HepG2 (cell line): ENCODE results near the gene GGTLC1. TPM values are rescaled to one million over a fixed set of nuclear protein-coding genes. Genes with fewer than 3 reads are reported as not detected.
A peak's percentile ranks its signal among the peaks of the same experiment; 100 is the strongest.

Experiments
- ELF3 ChIP-seq: IDR thresholded peaks from 2 replicates; pipeline ENCODE4 v1.6.1; 2016; ENCODE audit warnings: missing genetic modification reagents, missing compliant biosample characterization
- SAP130 ChIP-seq: IDR thresholded peaks from 2 replicates; pipeline ENCODE4 v1.6.1; 2016; ENCODE audit warnings: low read depth
- SATB2 ChIP-seq: sonication (generic); formaldehyde crosslinking; IDR thresholded peaks from 2 replicates; pipeline ENCODE4 v1.5.0; 2020; ENCODE audit warnings: missing genetic modification reagents
- SP1 ChIP-seq, 2 experiments: fragments of 450-650 bp in 1 of 2; sonication (generic) in 1 of 2; formaldehyde crosslinking in 1 of 2; IDR thresholded peaks; 2 replicates each; pipeline versions ENCODE4 v1.4.0 to v1.6.1; 2016 to 2020; ENCODE audit warnings: missing genetic modification reagents in 1 of 2
- SP140L ChIP-seq: sonication (generic); formaldehyde crosslinking; IDR thresholded peaks from 2 replicates; pipeline ENCODE4 v1.4.0; 2020; ENCODE audit warnings: missing genetic modification reagents, borderline replicate concordance
- TCF7 ChIP-seq: sonication (generic); IDR thresholded peaks from 2 replicates; pipeline ENCODE4 v1.6.1; 2016; ENCODE audit warnings: antibody characterized with exemption, low read depth
- THAP11 ChIP-seq: IDR thresholded peaks from 2 replicates; pipeline ENCODE4 v1.6.1; 2016; ENCODE audit warnings: missing biosample characterization, missing genetic modification reagents
- ZC3H4 ChIP-seq: sonication (generic); formaldehyde crosslinking; IDR thresholded peaks from 2 replicates; pipeline ENCODE4 v1.4.0; 2020; ENCODE audit warnings: missing genetic modification reagents, borderline replicate concordance
- ZFP36L1 ChIP-seq: sonication (generic); formaldehyde crosslinking; IDR thresholded peaks from 2 replicates; pipeline ENCODE4 v1.8.0; 2022; ENCODE audit warnings: mild to moderate bottlenecking, missing genetic modification reagents, moderate library complexity
- ZMYM4 ChIP-seq: sonication (generic); formaldehyde crosslinking; IDR thresholded peaks from 2 replicates; pipeline ENCODE4 v1.8.1; 2023; ENCODE audit warnings: mild to moderate bottlenecking, missing genetic modification reagents
- ZNF225 ChIP-seq: sonication (generic); formaldehyde crosslinking; IDR thresholded peaks from 2 replicates; pipeline ENCODE4 v1.4.0; 2020; ENCODE audit warnings: mild to moderate bottlenecking, missing genetic modification reagents
- ZNF33B ChIP-seq: sonication (generic); formaldehyde crosslinking; IDR thresholded peaks from 2 replicates; pipeline ENCODE4 v1.5.1; 2020; ENCODE audit warnings: mild to moderate bottlenecking, missing genetic modification reagents
- ZNF572 ChIP-seq: sonication (generic); formaldehyde crosslinking; IDR thresholded peaks from 2 replicates; pipeline ENCODE4 v1.5.1; 2020; ENCODE audit warnings: mild to moderate bottlenecking, missing genetic modification reagents
- ZNF615 ChIP-seq: sonication (generic); formaldehyde crosslinking; IDR thresholded peaks from 2 replicates; pipeline ENCODE4 v1.5.0; 2020; ENCODE audit warnings: mild to moderate bottlenecking, missing genetic modification reagents, borderline replicate concordance
- polyA plus RNA-seq, 8 experiments: library from polyadenylated mRNA; depleted of rRNA in 3 of 8; stranded (reverse) in 7 of 8; unstranded in 1 of 8; fragments of >200 nt; fragmentation: Illumina TruSeq in 4 of 8; extraction: Trizol in 4 of 8; gene quantifications; 2 replicates each; pipeline versions ENCODE4 v1.2.1 to v1.2.3, GENCODE V29; 2011 to 2016; ENCODE audit warnings: low read depth in 4 of 8, missing spikeins in 1 of 8, mixed read lengths in 1 of 8; ENCODE audit not compliant: insufficient read depth in 1 of 8
- total RNA-seq, 5 experiments: library from RNA; depleted of rRNA; stranded (reverse); fragments of >200 nt; fragmentation: Illumina TruSeq; extraction: Trizol; gene quantifications; 2 replicates each; pipeline ENCODE4 v1.2.3, GENCODE V29; 2016; ENCODE audit warnings: low read depth in 1 of 5
- TF ChIP-seq, protein P1 (sequence below): sonication (generic); formaldehyde crosslinking; IDR thresholded peaks from 2 replicates; pipeline ENCODE4 v1.5.0; 2020; ENCODE audit warnings: mild to moderate bottlenecking, missing genetic modification reagents
- TF ChIP-seq, protein P2 (sequence below): sonication (generic); formaldehyde crosslinking; conservative IDR thresholded peaks from 2 replicates; pipeline ENCODE4 v1.8.0; 2022; ENCODE audit warnings: low read depth, missing genetic modification reagents
- TF ChIP-seq, protein P3 (sequence below), 2 experiments: fragments of 450-650 bp in 1 of 2; sonication (generic) in 1 of 2; formaldehyde crosslinking; IDR thresholded peaks; 2 replicates each; pipeline versions ENCODE4 v1.5.0 to v1.8.0; 2020 to 2022; ENCODE audit warnings: mild to moderate bottlenecking in 1 of 2, missing genetic modification reagents in 1 of 2
- TF ChIP-seq, protein P4 (sequence below): sonication (generic); formaldehyde crosslinking; IDR thresholded peaks from 2 replicates; pipeline ENCODE4 v1.4.0; 2020; ENCODE audit warnings: missing genetic modification reagents; ENCODE audit errors: not compliant biosample characterization

The GGTLC1 gene
- total and polyA plus RNA-seq, 2 of the 13 experiments (the other 11 are each of a cell fraction or from before 2014, with no cell fraction given) = not detected

DNA sequence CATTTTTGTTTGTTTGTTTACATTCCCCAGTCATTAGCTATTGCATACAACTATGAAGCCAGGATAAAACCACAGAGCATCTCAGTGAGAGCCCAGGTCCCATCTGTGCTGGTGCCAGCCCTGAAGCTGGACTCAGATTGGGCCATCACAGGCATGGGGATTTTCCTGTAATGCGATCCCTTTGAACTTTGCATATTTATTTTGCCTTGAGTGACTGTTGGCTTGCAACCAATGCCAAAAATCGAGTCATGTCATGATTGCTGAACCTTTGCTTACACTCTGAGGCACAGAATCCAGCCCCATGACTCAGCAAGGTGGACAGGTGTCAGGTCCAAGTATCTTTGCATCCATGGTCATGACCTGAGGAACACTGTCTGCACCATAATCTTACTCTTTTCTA is 46.2 kb upstream of the GGTLC1 start (continued):
- TF ChIP-seq ZNF615 (CRISPR knock-in tag) (no peak), ZNF225 (CRISPR knock-in tag) (no peak), ELF3 (CRISPR knock-in tag) (no peak), THAP11 (CRISPR knock-in tag) (no peak), ZNF33B (CRISPR knock-in tag) (no peak), ZFP36L1 (no peak), TCF7 (peak; percentile 31; the same call in 1 of the 2 replicates), SP140L (CRISPR knock-in tag) (no peak), SATB2 (no peak), ZMYM4 (CRISPR knock-in tag) (peak; percentile 40; the same call in 1 of the 2 replicates), ZNF572 (CRISPR knock-in tag) (no peak), ZC3H4 (CRISPR knock-in tag) (no peak), SP1 (IDR thresholded peaks at IDR 0.05) (no peak), SP1 (CRISPR knock-in tag; IDR thresholded peaks at IDR 0.05) (no peak), SAP130 (CRISPR knock-in tag) (peak; percentile 35)
- TF ChIP-seq, protein P1, sequence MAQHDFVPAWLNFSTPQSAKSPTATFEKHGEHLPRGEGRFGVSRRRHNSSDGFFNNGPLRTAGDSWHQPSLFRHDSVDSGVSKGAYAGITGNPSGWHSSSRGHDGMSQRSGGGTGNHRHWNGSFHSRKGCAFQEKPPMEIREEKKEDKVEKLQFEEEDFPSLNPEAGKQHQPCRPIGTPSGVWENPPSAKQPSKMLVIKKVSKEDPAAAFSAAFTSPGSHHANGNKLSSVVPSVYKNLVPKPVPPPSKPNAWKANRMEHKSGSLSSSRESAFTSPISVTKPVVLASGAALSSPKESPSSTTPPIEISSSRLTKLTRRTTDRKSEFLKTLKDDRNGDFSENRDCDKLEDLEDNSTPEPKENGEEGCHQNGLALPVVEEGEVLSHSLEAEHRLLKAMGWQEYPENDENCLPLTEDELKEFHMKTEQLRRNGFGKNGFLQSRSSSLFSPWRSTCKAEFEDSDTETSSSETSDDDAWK (CRISPR knock-in tag) = no peak
- TF ChIP-seq, protein P2, sequence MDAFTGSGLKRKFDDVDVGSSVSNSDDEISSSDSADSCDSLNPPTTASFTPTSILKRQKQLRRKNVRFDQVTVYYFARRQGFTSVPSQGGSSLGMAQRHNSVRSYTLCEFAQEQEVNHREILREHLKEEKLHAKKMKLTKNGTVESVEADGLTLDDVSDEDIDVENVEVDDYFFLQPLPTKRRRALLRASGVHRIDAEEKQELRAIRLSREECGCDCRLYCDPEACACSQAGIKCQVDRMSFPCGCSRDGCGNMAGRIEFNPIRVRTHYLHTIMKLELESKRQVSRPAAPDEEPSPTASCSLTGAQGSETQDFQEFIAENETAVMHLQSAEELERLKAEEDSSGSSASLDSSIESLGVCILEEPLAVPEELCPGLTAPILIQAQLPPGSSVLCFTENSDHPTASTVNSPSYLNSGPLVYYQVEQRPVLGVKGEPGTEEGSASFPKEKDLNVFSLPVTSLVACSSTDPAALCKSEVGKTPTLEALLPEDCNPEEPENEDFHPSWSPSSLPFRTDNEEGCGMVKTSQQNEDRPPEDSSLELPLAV (CRISPR knock-in tag) = no peak
- TF ChIP-seq, protein P3, sequence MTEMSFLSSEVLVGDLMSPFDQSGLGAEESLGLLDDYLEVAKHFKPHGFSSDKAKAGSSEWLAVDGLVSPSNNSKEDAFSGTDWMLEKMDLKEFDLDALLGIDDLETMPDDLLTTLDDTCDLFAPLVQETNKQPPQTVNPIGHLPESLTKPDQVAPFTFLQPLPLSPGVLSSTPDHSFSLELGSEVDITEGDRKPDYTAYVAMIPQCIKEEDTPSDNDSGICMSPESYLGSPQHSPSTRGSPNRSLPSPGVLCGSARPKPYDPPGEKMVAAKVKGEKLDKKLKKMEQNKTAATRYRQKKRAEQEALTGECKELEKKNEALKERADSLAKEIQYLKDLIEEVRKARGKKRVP (CRISPR knock-in tag; IDR thresholded peaks at IDR 0.05) = no peak
- TF ChIP-seq, protein P4, sequence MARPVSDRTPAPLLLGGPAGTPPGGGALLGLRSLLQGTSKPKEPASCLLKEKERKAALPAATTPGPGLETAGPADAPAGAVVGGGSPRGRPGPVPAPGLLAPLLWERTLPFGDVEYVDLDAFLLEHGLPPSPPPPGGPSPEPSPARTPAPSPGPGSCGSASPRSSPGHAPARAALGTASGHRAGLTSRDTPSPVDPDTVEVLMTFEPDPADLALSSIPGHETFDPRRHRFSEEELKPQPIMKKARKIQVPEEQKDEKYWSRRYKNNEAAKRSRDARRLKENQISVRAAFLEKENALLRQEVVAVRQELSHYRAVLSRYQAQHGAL = no peak
